Adrenal gland (tissue), 5 donors: Measurements from ENCODE around the gene SHC1.

Source experiments
- POLR2A ChIP-seq, 2 donors: fragments of 450-650 bp; IDR thresholded peaks; one replicate each; pipeline ENCODE4 v1.6.1; 2017; ENCODE audit warnings: antibody characterized with exemption in 2 of 2, mild to moderate bottlenecking in 2 of 2, moderate library complexity in 1 of 2
- TF ChIP-seq, protein P1 (sequence below), 6 experiments: fragments of 450-650 bp in 4 of 6; fragments of 200-600 bp in 2 of 6; sonication (generic) in 1 of 6; IDR thresholded peaks; 1 replicate in 5 of 6; 2 replicates in 1 of 6; pipeline versions ENCODE4 v1.5.1 to v1.8.0; 2016 to 2021; ENCODE audit warnings: antibody characterized with exemption in 6 of 6, mild to moderate bottlenecking in 2 of 6, moderate library complexity in 1 of 6
- donor health status: DM: no; HTN: no; CAD: no.

DNA sequence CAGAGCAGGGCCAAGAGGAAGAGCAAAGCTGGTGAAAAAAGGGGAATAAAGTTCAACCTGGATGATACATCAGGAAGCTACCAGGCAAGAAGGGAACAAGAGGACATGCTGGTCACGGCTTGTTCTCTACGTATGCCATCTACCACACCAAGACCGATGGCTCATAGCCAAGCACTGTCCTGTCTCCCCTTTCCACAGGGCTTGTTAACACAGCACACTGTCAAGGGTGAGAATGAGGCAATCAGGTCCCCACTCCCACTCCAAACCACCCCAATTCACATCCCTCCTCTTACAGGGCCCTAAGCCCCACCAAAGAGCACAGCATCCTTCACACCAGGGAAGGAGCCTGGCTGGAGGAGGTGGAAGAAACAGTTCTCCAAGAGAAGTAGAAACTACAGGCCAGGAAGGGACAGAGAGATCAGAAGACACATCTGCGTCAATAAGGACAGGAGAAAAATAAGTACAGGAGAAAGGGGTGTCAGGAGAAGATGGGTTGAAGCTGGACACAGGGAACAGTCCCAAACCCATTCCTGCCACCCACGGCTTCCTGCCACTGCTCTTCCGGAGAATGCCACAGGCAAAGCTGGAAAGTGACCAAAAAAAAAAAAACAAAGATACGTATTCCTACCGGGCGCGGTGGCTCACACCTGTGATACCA is 923 bp upstream of the SHC1 start:
- TF ChIP-seq, protein P1, sequence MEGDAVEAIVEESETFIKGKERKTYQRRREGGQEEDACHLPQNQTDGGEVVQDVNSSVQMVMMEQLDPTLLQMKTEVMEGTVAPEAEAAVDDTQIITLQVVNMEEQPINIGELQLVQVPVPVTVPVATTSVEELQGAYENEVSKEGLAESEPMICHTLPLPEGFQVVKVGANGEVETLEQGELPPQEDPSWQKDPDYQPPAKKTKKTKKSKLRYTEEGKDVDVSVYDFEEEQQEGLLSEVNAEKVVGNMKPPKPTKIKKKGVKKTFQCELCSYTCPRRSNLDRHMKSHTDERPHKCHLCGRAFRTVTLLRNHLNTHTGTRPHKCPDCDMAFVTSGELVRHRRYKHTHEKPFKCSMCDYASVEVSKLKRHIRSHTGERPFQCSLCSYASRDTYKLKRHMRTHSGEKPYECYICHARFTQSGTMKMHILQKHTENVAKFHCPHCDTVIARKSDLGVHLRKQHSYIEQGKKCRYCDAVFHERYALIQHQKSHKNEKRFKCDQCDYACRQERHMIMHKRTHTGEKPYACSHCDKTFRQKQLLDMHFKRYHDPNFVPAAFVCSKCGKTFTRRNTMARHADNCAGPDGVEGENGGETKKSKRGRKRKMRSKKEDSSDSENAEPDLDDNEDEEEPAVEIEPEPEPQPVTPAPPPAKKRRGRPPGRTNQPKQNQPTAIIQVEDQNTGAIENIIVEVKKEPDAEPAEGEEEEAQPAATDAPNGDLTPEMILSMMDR (IDR thresholded peaks at IDR 0.05) = no peak
- TF ChIP-seq POLR2A (IDR thresholded peaks at IDR 0.05) = no peak
